Lung (tissue), 12 donors: Measurements from ENCODE around the gene SIGLEC6. TPM values are rescaled to one million over a fixed set of nuclear protein-coding genes. Genes with fewer than 3 reads are reported as not detected.

Experiments
- ATAC-seq: fragments of 200-7000 bp; cut with Tn5 transposase; one replicate; pipeline ENCODE4 v1.9.1; 2020; ENCODE audit warnings: moderate number of reproducible peaks; ENCODE audit not compliant: insufficient read depth, low FRiP score
- DNase-seq, 3 donors: peaks; one replicate each; pipeline ENCODE4 v3.0.0-alpha.2; 2013 to 2017
- H3K27ac ChIP-seq, 2 donors: one replicate each; pipeline ENCODE4 v1.5.1; 2013; ENCODE audit warnings: mild to moderate bottlenecking in 2 of 2, moderate library complexity in 2 of 2, control low read depth in 1 of 2, inconsistent platforms in 1 of 2, low read depth in 1 of 2, low read length in 1 of 2
- H3K27me3 ChIP-seq, 3 donors: one replicate each; pipeline ENCODE4 v1.5.1; 2013; ENCODE audit warnings: low read length in 2 of 3; ENCODE audit not compliant: control insufficient read depth in 3 of 3, insufficient read depth in 3 of 3
- H3K36me3 ChIP-seq, 4 donors: one replicate each; pipeline ENCODE4 v1.5.1; 2013; ENCODE audit warnings: low read length in 4 of 4, mild to moderate bottlenecking in 1 of 4, moderate library complexity in 1 of 4; ENCODE audit not compliant: control insufficient read depth in 4 of 4, insufficient read depth in 4 of 4
- H3K4me1 ChIP-seq, 5 donors: one replicate each; pipeline ENCODE4 v1.5.1; 2013; ENCODE audit warnings: low read length in 5 of 5, mild to moderate bottlenecking in 2 of 5, moderate library complexity in 1 of 5; ENCODE audit not compliant: control insufficient read depth in 5 of 5, insufficient read depth in 5 of 5
- H3K4me3 ChIP-seq: one replicate; pipeline ENCODE4 v1.5.1; 2013; ENCODE audit warnings: mild to moderate bottlenecking, control low read depth, moderate library complexity
- H3K9ac ChIP-seq, 2 donors: one replicate each; pipeline ENCODE4 v1.5.1; 2013; ENCODE audit warnings: low read length in 2 of 2, control low read depth in 1 of 2; ENCODE audit not compliant: insufficient read depth in 1 of 2
- H3K9me3 ChIP-seq, 4 donors: one replicate each; pipeline ENCODE4 v1.5.1; 2013; ENCODE audit warnings: low read length in 3 of 4, mild to moderate bottlenecking in 1 of 4, moderate library complexity in 1 of 4; ENCODE audit not compliant: control insufficient read depth in 4 of 4, insufficient read depth in 3 of 4
- CTCF ChIP-seq: IDR thresholded peaks from 2 replicates; pipeline ENCODE4 v1.5.1; 2012; ENCODE audit warnings: mild to moderate bottlenecking; ENCODE audit errors: control extremely low read depth, extremely low read depth
- WGBS, 2 donors: extraction: QIAGEN DNeasy Blood & Tissue Kit; methylation state at CpG; one replicate each; pipeline ENCODE4 v1.1.7; 2013; 5-methylcytosine and 5-hydroxymethylcytosine counted together
- polyA plus RNA-seq, 2 donors: library from polyadenylated mRNA; stranded (reverse); fragments of 200-250 nt; gene quantifications; one replicate each; pipeline ENCODE4 v1.2.1, GENCODE V29; 2013
- total RNA-seq, 2 donors: library from RNA; depleted of rRNA in 1 of 2; stranded (reverse); fragments of >200 nt in 1 of 2; gene quantifications; one replicate each; pipeline ENCODE4 v1.2.1, GENCODE V29; 2014 to 2021
- donor health status: control.
- donor health status: control.
- donor health status: Bipolar disorder and iron deficiency.
- donor health status: healthy.
- donor health status: DM: yes; HTN: yes; CAD: no.

SIGLEC6 gene
- total and polyA plus RNA-seq, 4 donors: 0.23 to 5.3 (median 0.45) TPM

GRCh38 chr19:51514866-51515481 is 16.5 kb downstream of the SIGLEC6 start:
- Histone ChIP-seq H3K36me3 (no peaks in the 10 kb centered on the region), H3K9ac (no peak overlapping the region), H3K4me1 (no peaks in the 10 kb centered on the region), H3K27me3 (peaks cover 0 to 4% (median 2%) of the 10 kb centered on the region in 3 donors), H3K27ac (no peak overlapping the region), H3K4me3 (no peak overlapping the region), H3K9me3 (no peaks in the 10 kb centered on the region)
- ATAC-seq (no peak), DNase-seq (peak in 2 of 3 donors; percentile 47 to 56)
- WGBS, 2 donors: 16 to 21% methylated on average over 3 of the region's 3 CpGs
- peak; percentile 42 for TF ChIP-seq CTCF

DNA sequence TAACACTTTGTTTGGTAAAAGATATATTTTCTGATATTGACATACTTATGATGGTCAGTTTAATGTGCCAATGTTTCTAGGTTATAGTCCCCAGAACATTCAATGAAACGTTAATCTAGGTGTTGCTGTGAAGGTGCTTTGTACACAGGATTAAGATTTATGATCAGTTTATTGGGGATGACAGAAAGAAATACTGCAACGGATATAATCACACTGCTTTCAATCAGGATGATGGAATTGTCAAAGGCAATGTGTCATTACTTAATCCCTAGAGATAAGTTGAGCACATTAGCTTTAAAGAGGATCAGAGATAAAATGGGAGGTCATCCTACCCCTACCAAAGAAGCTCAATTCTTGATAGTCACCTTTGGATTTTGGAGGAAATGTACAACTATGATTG is 17.5 kb downstream of the SIGLEC6 start:
- ATAC-seq: no peak
- WGBS, 2 donors: 45 to 56% methylated on average over 2 of the region's 2 CpGs
- Histone ChIP-seq H3K9ac (no peak overlapping the region), H3K4me3 (no peak overlapping the region), H3K36me3 (no peaks in the 10 kb centered on the region), H3K27ac (no peak overlapping the region), H3K4me1 (no peaks in the 10 kb centered on the region), H3K9me3 (no peaks in the 10 kb centered on the region), H3K27me3 (peaks cover 0 to 4% (median 2%) of the 10 kb centered on the region in 3 donors)
- DNase-seq: no peak
- TF ChIP-seq CTCF: no peak

- Histone ChIP-seq H3K27ac (no peak overlapping the region), H3K4me3 (no peak overlapping the region), H3K27me3 (peaks cover 0 to 4% (median 2%) of the 10 kb centered on the region in 3 donors), H3K9ac (no peak overlapping the region), H3K4me1 (no peaks in the 10 kb centered on the region), H3K36me3 (no peaks in the 10 kb centered on the region), H3K9me3 (no peaks in the 10 kb centered on the region)
- no peak for TF ChIP-seq CTCF
- WGBS, 2 donors: 14 to 15% methylated on average over 6 of the region's 6 CpGs
- no peak for ATAC-seq
- no peak for DNase-seq
These were observed 20.1 kb downstream of the SIGLEC6 start for GRCh38 chr19:51511353-51511752.
